Hepatocyte (in vitro differentiated cells): ENCODE data around the gene GPR15. TPM values are rescaled to one million over a fixed set of nuclear protein-coding genes. Genes with fewer than 3 reads are reported as not detected.

Experiments used
- DNase-seq: peaks from one replicate; pipeline ENCODE4 v3.0.0-alpha.2; 2016; ENCODE audit warnings: low spot score
- H2AFZ ChIP-seq: fragments of 200-600 bp; sonication (generic); 2 replicates; pipeline ENCODE4 v1.6.0; 2016; ENCODE audit warnings: antibody characterized with exemption, mild to moderate bottlenecking
- H3K27ac ChIP-seq: fragments of 200-600 bp; sonication (generic); 2 replicates; pipeline ENCODE4 v1.5.1; 2016; ENCODE audit warnings: mild to moderate bottlenecking
- H3K27me3 ChIP-seq: fragments of 200-600 bp; sonication (generic); 2 replicates; pipeline ENCODE4 v1.6.1; 2016
- H3K36me3 ChIP-seq: fragments of 200-600 bp; sonication (generic); replicated peaks from 2 replicates; pipeline ENCODE4 v1.5.1; 2016; ENCODE audit warnings: low read depth; ENCODE audit not compliant: insufficient read depth
- H3K4me1 ChIP-seq: fragments of 200-600 bp; sonication (generic); 2 replicates; pipeline ENCODE4 v1.5.1; 2016; ENCODE audit warnings: mild to moderate bottlenecking, moderate library complexity; ENCODE audit not compliant: insufficient read depth
- H3K4me2 ChIP-seq: fragments of 200-600 bp; sonication (generic); 2 replicates; pipeline ENCODE4 v1.6.0; 2016
- H3K4me3 ChIP-seq: fragments of 200-600 bp; sonication (generic); 2 replicates; pipeline ENCODE4 v1.5.1; 2016; ENCODE audit warnings: mild to moderate bottlenecking
- H3K79me2 ChIP-seq: fragments of 200-600 bp; sonication (generic); 2 replicates; pipeline ENCODE4 v1.6.0; 2017; ENCODE audit warnings: mild to moderate bottlenecking
- H3K9me2 ChIP-seq: fragments of 200-600 bp; sonication (generic); replicated peaks from 2 replicates; pipeline ENCODE4 v1.6.0; 2017; ENCODE audit warnings: mild to moderate bottlenecking; ENCODE audit not compliant: insufficient read depth
- H3K9me3 ChIP-seq: fragments of 200-600 bp; sonication (generic); 2 replicates; pipeline ENCODE4 v1.5.1; 2016; ENCODE audit warnings: low read depth, mild to moderate bottlenecking
- H4K20me1 ChIP-seq: fragments of 200-600 bp; sonication (generic); 2 replicates; pipeline ENCODE4 v1.6.0; 2016; ENCODE audit warnings: mild to moderate bottlenecking; ENCODE audit not compliant: insufficient read depth, poor library complexity, severe bottlenecking
- CTCF ChIP-seq: fragments of 200-600 bp; sonication (generic); IDR thresholded peaks from 2 replicates; pipeline ENCODE4 v1.5.1; 2016; ENCODE audit warnings: antibody characterized with exemption, mild to moderate bottlenecking; ENCODE audit not compliant: poor library complexity
- EZH2 ChIP-seq: fragments of 200-600 bp; sonication (generic); IDR thresholded peaks from 2 replicates; pipeline ENCODE4 v1.6.1; 2016; ENCODE audit warnings: antibody characterized with exemption, mild to moderate bottlenecking, borderline replicate concordance
- EZH2phosphoT487 ChIP-seq: fragments of 200-600 bp; sonication (generic); IDR thresholded peaks from one replicate; pipeline ENCODE4 v1.6.1; 2018; ENCODE audit warnings: antibody characterized with exemption, mild to moderate bottlenecking, low read depth, moderate library complexity; ENCODE audit not compliant: unreplicated experiment, severe bottlenecking
- WGBS: methylation state at CpG from one replicate; pipeline ENCODE4 v1.1.6; 2016; ENCODE audit warnings: low lambda C conversion rate; ENCODE audit errors: missing lambda C conversion rate; 5-methylcytosine and 5-hydroxymethylcytosine counted together
- polyA plus RNA-seq: library from polyadenylated mRNA; unstranded; fragments of >200 nt; fragmentation: Nextera tagmentation; extraction: Ambion mirVana; gene quantifications from 2 replicates; pipeline ENCODE4 v1.2.1, GENCODE V29; 2016
- total RNA-seq: library from RNA; depleted of rRNA; stranded (reverse); fragments of >200 nt; gene quantifications from 2 replicates; pipeline ENCODE4 v1.2.3, GENCODE V29; 2014

Gene GPR15
- total and polyA plus RNA-seq, 2 experiments from 2014 or later = not detected

DNA sequence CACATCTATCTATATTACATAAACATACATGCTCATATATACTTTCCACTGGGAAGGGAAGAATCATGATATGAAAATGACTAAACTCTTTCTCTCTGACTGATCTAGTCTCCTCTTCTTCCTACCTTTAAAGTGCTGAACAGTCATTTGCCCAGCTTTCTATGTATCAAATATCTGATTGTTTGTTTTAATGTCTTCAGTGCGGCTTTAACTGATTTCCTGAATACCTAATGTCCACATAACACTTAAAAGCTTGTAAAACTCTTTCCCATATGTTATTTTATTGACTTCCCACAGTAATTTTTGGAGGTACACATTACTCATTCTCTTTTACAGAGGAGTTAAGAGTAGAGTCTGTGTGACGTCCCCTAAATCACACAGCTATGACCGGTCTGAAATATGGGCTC is 33.5 kb downstream of the GPR15 start:
- Histone ChIP-seq H4K20me1 (no peaks in the 10 kb centered on the region), H3K4me3 (no peak overlapping the region), H3K79me2 (no peaks in the 10 kb centered on the region), H3K9me3 (no peaks in the 10 kb centered on the region), H3K36me3 (no peaks in the 10 kb centered on the region), H3K27me3 (no peaks in the 10 kb centered on the region), H3K9me2 (no peaks in the 10 kb centered on the region), H3K4me1 (no peaks in the 10 kb centered on the region), H3K4me2 (no peak overlapping the region), H3K27ac (no peak overlapping the region), H2AFZ (no peak overlapping the region)
- no peak for DNase-seq
- 28% methylated on average over 3 of the region's 3 CpGs for whole genome bisulfite sequencing
- TF ChIP-seq EZH2 (no peak), CTCF (no peak), EZH2phosphoT487 (no peak)

- Histone ChIP-seq H4K20me1 (no peaks in the 10 kb centered on the region), H3K36me3 (no peaks in the 10 kb centered on the region), H3K27me3 (no peaks in the 10 kb centered on the region), H3K4me1 (no peaks in the 10 kb centered on the region), H2AFZ (no peak overlapping the region), H3K4me2 (no peak overlapping the region), H3K27ac (no peak overlapping the region), H3K9me2 (no peaks in the 10 kb centered on the region), H3K79me2 (no peaks in the 10 kb centered on the region), H3K4me3 (no peak overlapping the region), H3K9me3 (no peaks in the 10 kb centered on the region)
- TF ChIP-seq CTCF = no peak
- no peak for TF ChIP-seq EZH2phosphoT487
- no peak for TF ChIP-seq EZH2
- WGBS = 69% methylated on average over 6 of the region's 6 CpGs
- no peak for DNase-seq
Observed at GRCh38 chr3:98565843-98566242, 34.1 kb downstream of the GPR15 start.

DNA sequence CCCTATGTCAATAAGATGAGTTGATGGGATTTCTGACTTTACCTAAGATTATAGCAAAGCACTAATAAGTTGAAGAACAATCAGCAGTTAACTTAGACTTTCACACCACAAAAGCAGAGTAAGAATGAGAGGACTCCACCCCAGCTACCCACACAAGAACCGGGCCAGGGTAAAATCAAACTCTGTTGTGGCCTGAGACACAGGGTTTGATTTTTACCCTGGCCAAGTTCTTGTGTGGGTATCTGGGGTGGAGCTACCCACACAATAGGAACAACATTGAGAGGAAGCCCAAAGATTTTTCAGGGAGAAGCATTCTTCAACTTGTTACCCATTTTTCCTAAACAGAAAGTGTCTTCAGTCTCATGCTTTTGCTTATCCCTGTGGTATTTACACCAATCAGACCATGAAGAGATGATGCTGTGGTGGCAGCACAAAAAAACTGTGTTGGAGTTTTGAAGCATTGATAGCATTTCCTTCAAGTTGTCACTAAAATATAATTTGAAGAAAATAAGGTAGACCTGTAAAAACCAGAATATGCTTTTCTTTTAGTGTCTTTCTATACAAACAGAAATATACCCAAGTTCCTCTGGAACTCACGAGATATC is 36.0 kb downstream of the GPR15 start:
- no peaks in the 10 kb centered on the region for H3K27me3 ChIP-seq
- H3K9me3 ChIP-seq = no peaks in the 10 kb centered on the region
- no peaks in the 10 kb centered on the region for H3K4me1 ChIP-seq
- no peak overlapping the region for H3K4me3 ChIP-seq
- H3K36me3 ChIP-seq = no peaks in the 10 kb centered on the region
- no peak overlapping the region for H3K27ac ChIP-seq
- WGBS = 66% methylated on average over 2 of the region's 2 CpGs
- no peaks in the 10 kb centered on the region for H3K79me2 ChIP-seq
- no peak overlapping the region for H3K4me2 ChIP-seq
- DNase-seq = no peak
- TF ChIP-seq EZH2 (no peak), CTCF (no peak), EZH2phosphoT487 (no peak)
- no peak overlapping the region for H2AFZ ChIP-seq
- H3K9me2 ChIP-seq = no peaks in the 10 kb centered on the region
- no peaks in the 10 kb centered on the region for H4K20me1 ChIP-seq

DNA sequence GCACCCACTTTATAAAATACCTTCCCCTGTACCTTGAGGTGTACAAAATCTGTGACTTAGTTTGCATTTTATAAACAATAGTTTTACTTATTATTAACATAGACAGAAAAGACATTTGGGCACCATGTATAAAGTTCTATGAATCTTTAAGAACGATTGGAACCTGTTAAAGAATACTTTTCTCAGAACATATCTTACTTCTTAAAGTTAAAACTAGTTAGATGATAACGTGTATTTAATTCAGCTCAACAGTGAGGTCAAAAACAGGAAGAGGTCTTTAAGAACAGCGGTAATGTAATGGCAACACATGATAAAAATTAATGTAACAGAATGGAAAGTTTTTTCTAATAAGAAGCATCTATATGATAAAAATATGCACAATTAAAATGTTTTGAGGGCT is 36.6 kb downstream of the GPR15 start:
- Histone ChIP-seq H3K4me1 (no peaks in the 10 kb centered on the region), H3K27ac (no peak overlapping the region), H3K9me2 (no peaks in the 10 kb centered on the region), H3K4me2 (no peak overlapping the region), H3K36me3 (no peaks in the 10 kb centered on the region), H3K79me2 (no peaks in the 10 kb centered on the region), H3K27me3 (no peaks in the 10 kb centered on the region), H3K4me3 (no peak overlapping the region), H4K20me1 (no peaks in the 10 kb centered on the region), H3K9me3 (no peaks in the 10 kb centered on the region), H2AFZ (no peak overlapping the region)
- no peak for TF ChIP-seq EZH2phosphoT487
- TF ChIP-seq CTCF = no peak
- no peak for TF ChIP-seq EZH2
- no peak for DNase-seq
- WGBS = 88% methylated on average over 3 of the region's 3 CpGs
